Measurements from ENCODE around the gene ZCCHC9.

DNA sequence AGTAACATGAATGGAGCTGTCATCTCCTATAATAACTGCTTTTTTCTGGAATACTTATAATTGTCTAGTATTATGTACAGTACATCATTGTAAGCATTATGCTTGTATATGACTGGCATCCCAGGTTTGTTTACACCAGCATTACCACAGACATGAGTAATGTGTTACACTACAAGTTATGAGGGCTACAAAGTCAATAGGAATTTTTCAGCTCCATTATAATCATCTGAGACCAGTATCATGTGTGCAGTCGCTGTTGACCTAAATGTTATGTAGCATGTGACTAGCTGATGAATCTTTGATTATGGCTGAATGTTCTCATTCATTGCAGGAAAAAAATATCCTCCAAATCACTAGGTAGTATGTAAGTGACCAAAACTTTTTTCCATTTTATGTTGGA, 2.2 kb downstream of the ZCCHC9 start:
- TF ChIP-seq, protein P1, sequence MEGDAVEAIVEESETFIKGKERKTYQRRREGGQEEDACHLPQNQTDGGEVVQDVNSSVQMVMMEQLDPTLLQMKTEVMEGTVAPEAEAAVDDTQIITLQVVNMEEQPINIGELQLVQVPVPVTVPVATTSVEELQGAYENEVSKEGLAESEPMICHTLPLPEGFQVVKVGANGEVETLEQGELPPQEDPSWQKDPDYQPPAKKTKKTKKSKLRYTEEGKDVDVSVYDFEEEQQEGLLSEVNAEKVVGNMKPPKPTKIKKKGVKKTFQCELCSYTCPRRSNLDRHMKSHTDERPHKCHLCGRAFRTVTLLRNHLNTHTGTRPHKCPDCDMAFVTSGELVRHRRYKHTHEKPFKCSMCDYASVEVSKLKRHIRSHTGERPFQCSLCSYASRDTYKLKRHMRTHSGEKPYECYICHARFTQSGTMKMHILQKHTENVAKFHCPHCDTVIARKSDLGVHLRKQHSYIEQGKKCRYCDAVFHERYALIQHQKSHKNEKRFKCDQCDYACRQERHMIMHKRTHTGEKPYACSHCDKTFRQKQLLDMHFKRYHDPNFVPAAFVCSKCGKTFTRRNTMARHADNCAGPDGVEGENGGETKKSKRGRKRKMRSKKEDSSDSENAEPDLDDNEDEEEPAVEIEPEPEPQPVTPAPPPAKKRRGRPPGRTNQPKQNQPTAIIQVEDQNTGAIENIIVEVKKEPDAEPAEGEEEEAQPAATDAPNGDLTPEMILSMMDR (IDR thresholded peaks at IDR 0.05) = no peak
- TF ChIP-seq EP300 (IDR thresholded peaks at IDR 0.05) (no peak), POLR2A (IDR thresholded peaks at IDR 0.05) (no peak)

Data from sigmoid colon (tissue), 4 donors.